ENCODE measurements around the gene TIMM13.

TIMM13 gene

GRCh38 chr19:2428756-2429711 is 1.6 kb upstream of the TIMM13 start:
- no peak for DNase-seq (ENCODE audit: low read depth, low spot score)
- Histone ChIP-seq H3K36me3 (ENCODE audit: control insufficient read depth, insufficient read depth, low read length) (peaks cover 37% of the 10 kb centered on the region), H3K9me3 (ENCODE audit: control insufficient read depth, insufficient read depth, low read length) (no peaks in the 10 kb centered on the region), H3K27ac (ENCODE audit: low read length) (no peak overlapping the region), H3K4me1 (ENCODE audit: control insufficient read depth, insufficient read depth, low read length) (peaks cover 12% of the 10 kb centered on the region), H3K4me3 (ENCODE audit: low read length) (no peak overlapping the region), H3K27me3 (ENCODE audit: control insufficient read depth, insufficient read depth, low read length) (no peaks in the 10 kb centered on the region)
- no CpG with 5 or more reads among the region's 37 CpGs for WGBS (ENCODE audit: insufficient coverage, insufficient read length)

GRCh38 chr19:2428321-2428690 is 920 bp upstream of the TIMM13 start:
- H3K4me3 ChIP-seq (ENCODE audit: low read length): no peak overlapping the region
- H3K36me3 ChIP-seq (ENCODE audit: control insufficient read depth, insufficient read depth, low read length): peaks cover 35% of the 10 kb centered on the region
- no peak overlapping the region for H3K27ac ChIP-seq (ENCODE audit: low read length)
- H3K27me3 ChIP-seq (ENCODE audit: control insufficient read depth, insufficient read depth, low read length): no peaks in the 10 kb centered on the region
- no peaks in the 10 kb centered on the region for H3K9me3 ChIP-seq (ENCODE audit: control insufficient read depth, insufficient read depth, low read length)
- H3K4me1 ChIP-seq (ENCODE audit: control insufficient read depth, insufficient read depth, low read length): peaks cover 12% of the 10 kb centered on the region
- no CpG with 5 or more reads among the region's 25 CpGs for WGBS (ENCODE audit: insufficient coverage, insufficient read length)
- no peak for DNase-seq (ENCODE audit: low read depth, low spot score)

GRCh38 chr19:2426611-2427428 is 566 bp downstream of the TIMM13 start:
- DNase-seq (ENCODE audit: low read depth, low spot score): no peak
- Histone ChIP-seq H3K27me3 (ENCODE audit: control insufficient read depth, insufficient read depth, low read length) (no peaks in the 10 kb centered on the region), H3K4me1 (ENCODE audit: control insufficient read depth, insufficient read depth, low read length) (peaks cover 12% of the 10 kb centered on the region), H3K27ac (ENCODE audit: low read length) (no peak overlapping the region), H3K4me3 (ENCODE audit: low read length) (peak overlapping the region; percentile 85), H3K36me3 (ENCODE audit: control insufficient read depth, insufficient read depth, low read length) (peaks cover 26% of the 10 kb centered on the region), H3K9me3 (ENCODE audit: control insufficient read depth, insufficient read depth, low read length) (no peaks in the 10 kb centered on the region)
- no CpG with 5 or more reads among the region's 66 CpGs for WGBS (ENCODE audit: insufficient coverage, insufficient read length)

- no CpG with 5 or more reads among the region's 29 CpGs for WGBS (ENCODE audit: insufficient coverage, insufficient read length)
- Histone ChIP-seq H3K4me3 (ENCODE audit: low read length) (peak overlapping the region; percentile 85; the same call in 1 of the 2 replicates), H3K4me1 (ENCODE audit: control insufficient read depth, insufficient read depth, low read length) (peaks cover 12% of the 10 kb centered on the region), H3K36me3 (ENCODE audit: control insufficient read depth, insufficient read depth, low read length) (peaks cover 18% of the 10 kb centered on the region), H3K27me3 (ENCODE audit: control insufficient read depth, insufficient read depth, low read length) (no peaks in the 10 kb centered on the region), H3K27ac (ENCODE audit: low read length) (no peak overlapping the region), H3K9me3 (ENCODE audit: control insufficient read depth, insufficient read depth, low read length) (no peaks in the 10 kb centered on the region)
- DNase-seq (ENCODE audit: low read depth, low spot score): no peak
Measured at GRCh38 chr19:2425622-2426581, 1.5 kb downstream of the TIMM13 start.

GRCh38 chr19:2424686-2425621 is 2.4 kb downstream of the TIMM13 start:
- Histone ChIP-seq H3K9me3 (ENCODE audit: control insufficient read depth, insufficient read depth, low read length) (no peaks in the 10 kb centered on the region), H3K36me3 (ENCODE audit: control insufficient read depth, insufficient read depth, low read length) (peaks cover 10% of the 10 kb centered on the region), H3K4me3 (ENCODE audit: low read length) (peak overlapping the region; percentile 61; the same call in 1 of the 2 replicates), H3K4me1 (ENCODE audit: control insufficient read depth, insufficient read depth, low read length) (peaks cover 12% of the 10 kb centered on the region), H3K27me3 (ENCODE audit: control insufficient read depth, insufficient read depth, low read length) (no peaks in the 10 kb centered on the region), H3K27ac (ENCODE audit: low read length) (no peak overlapping the region)
- no CpG with 5 or more reads among the region's 101 CpGs for WGBS (ENCODE audit: insufficient coverage, insufficient read length)
- no peak for DNase-seq (ENCODE audit: low read depth, low spot score)

GRCh38 chr19:2423915-2424685 is 3.3 kb downstream of the TIMM13 start:
- Histone ChIP-seq H3K27me3 (ENCODE audit: control insufficient read depth, insufficient read depth, low read length) (no peaks in the 10 kb centered on the region), H3K4me1 (ENCODE audit: control insufficient read depth, insufficient read depth, low read length) (peaks cover 12% of the 10 kb centered on the region), H3K27ac (ENCODE audit: low read length) (no peak overlapping the region), H3K9me3 (ENCODE audit: control insufficient read depth, insufficient read depth, low read length) (no peaks in the 10 kb centered on the region), H3K4me3 (ENCODE audit: low read length) (peak overlapping the region; percentile 61; the same call in 1 of the 2 replicates), H3K36me3 (ENCODE audit: control insufficient read depth, insufficient read depth, low read length) (peaks cover 6% of the 10 kb centered on the region; the same call in 1 of the 2 replicates)
- no CpG with 5 or more reads among the region's 46 CpGs for whole genome bisulfite sequencing (ENCODE audit: insufficient coverage, insufficient read length)
- DNase-seq (ENCODE audit: low read depth, low spot score): no peak

GRCh38 chr19:2423071-2423914 is 4.1 kb downstream of the TIMM13 start:
- no peaks in the 10 kb centered on the region for H3K27me3 ChIP-seq (ENCODE audit: control insufficient read depth, insufficient read depth, low read length)
- DNase-seq (ENCODE audit: low read depth, low spot score): no peak
- H3K4me3 ChIP-seq (ENCODE audit: low read length): no peak overlapping the region
- peaks cover 10% of the 10 kb centered on the region for H3K4me1 ChIP-seq (ENCODE audit: control insufficient read depth, insufficient read depth, low read length)
- H3K27ac ChIP-seq (ENCODE audit: low read length): no peak overlapping the region
- H3K36me3 ChIP-seq (ENCODE audit: control insufficient read depth, insufficient read depth, low read length): peaks cover 6% of the 10 kb centered on the region; the same call in 1 of the 2 replicates
- no CpG with 5 or more reads among the region's 19 CpGs for WGBS (ENCODE audit: insufficient coverage, insufficient read length)
- no peaks in the 10 kb centered on the region for H3K9me3 ChIP-seq (ENCODE audit: control insufficient read depth, insufficient read depth, low read length)

GRCh38 chr19:2421581-2422306 is 5.6 kb downstream of the TIMM13 start:
- WGBS (ENCODE audit: insufficient coverage, insufficient read length): no CpG with 5 or more reads among the region's 23 CpGs
- Histone ChIP-seq H3K4me3 (ENCODE audit: low read length) (no peak overlapping the region), H3K9me3 (ENCODE audit: control insufficient read depth, insufficient read depth, low read length) (no peaks in the 10 kb centered on the region), H3K36me3 (ENCODE audit: control insufficient read depth, insufficient read depth, low read length) (peaks cover 6% of the 10 kb centered on the region; the same call in 1 of the 2 replicates), H3K27me3 (ENCODE audit: control insufficient read depth, insufficient read depth, low read length) (no peaks in the 10 kb centered on the region), H3K27ac (ENCODE audit: low read length) (no peak overlapping the region), H3K4me1 (ENCODE audit: control insufficient read depth, insufficient read depth, low read length) (peaks cover 10% of the 10 kb centered on the region)
- no peak for DNase-seq (ENCODE audit: low read depth, low spot score)
